ENCODE results near the gene SEC24D. TPM values are rescaled to one million over a fixed set of nuclear protein-coding genes. Genes with fewer than 3 reads are reported as not detected.

Gene SEC24D
- total and polyA plus RNA-seq, 2 experiments from 2014 or later: 37.6 to 94.8 TPM

DNA sequence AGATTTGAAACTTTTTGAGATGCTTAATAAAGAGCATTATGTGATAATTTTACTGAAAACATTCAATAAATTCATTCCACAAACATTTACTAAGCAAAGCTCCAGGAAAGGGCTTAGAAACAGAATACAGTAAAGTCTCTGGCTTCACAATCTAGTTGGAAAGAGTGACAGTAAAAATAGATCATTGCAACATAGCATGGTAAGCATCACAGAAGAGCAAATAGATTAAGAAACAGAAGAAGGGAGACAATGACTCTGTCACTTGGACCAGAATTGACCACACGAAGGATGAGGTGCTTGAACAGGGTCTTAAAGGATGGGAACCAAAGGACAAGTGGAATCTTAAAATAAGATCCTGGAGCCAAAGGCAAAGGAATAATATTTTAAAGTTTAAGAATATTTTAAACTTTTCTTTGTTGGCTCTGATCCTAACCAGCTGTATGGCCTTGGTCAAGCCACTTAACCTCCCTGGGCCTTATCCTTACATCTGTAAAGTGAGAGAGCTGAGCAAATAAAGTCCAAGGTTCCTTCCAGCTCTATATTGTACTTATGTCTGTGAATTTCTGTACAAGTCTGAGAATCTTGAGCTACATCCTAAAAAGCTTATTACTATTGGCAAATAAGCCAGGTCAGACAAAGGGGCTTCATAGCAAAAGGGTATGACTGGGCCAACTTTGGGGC is 33.9 kb downstream of the SEC24D start:
- Histone ChIP-seq H3F3A (replicated peaks; ENCODE audit: low read depth) (no peaks in the 10 kb centered on the region), H3K79me2 (replicated peaks; ENCODE audit: insufficient read depth) (0 out of 2 replicates have a peak, but pooled peaks cover 7% of the 10 kb centered on the region), H3K36me3 (ENCODE audit: insufficient read depth) (peaks cover 42% of the 10 kb centered on the region), H3K4me2 (no peak overlapping the region), H3K27ac (ENCODE audit: low read depth) (no peak overlapping the region), H2AFZ (no peak overlapping the region), H3K4me3 (no peak overlapping the region), H3K27me3 (ENCODE audit: insufficient read depth) (no peaks in the 10 kb centered on the region), H3K4me1 (ENCODE audit: insufficient read depth) (peaks cover 10% of the 10 kb centered on the region; the same call in 1 of the 2 replicates), H4K20me1 (replicated peaks; ENCODE audit: insufficient read depth) (no peaks in the 10 kb centered on the region), H3K9me2 (ENCODE audit: insufficient read depth) (no peaks in the 10 kb centered on the region)
- ATAC-seq (no peak), DNase-seq (ENCODE audit: low spot score) (no peak)
- TF ChIP-seq EZH2phosphoT487 (IDR thresholded peaks at IDR 0.05; ENCODE audit: unreplicated experiment) (no peak), ZNF462 (CRISPR knock-in tag; IDR thresholded peaks at IDR 0.05) (no peak), EZH2 (IDR thresholded peaks at IDR 0.05; ENCODE audit: low read depth, unreplicated experiment) (no peak), ZNF114 (CRISPR knock-in tag; IDR thresholded peaks at IDR 0.05) (no peak), JUNB (IDR thresholded peaks at IDR 0.05; ENCODE audit: unreplicated experiment) (no peak), REST (IDR thresholded peaks at IDR 0.05; ENCODE audit: unreplicated experiment) (no peak), NANOG (IDR thresholded peaks at IDR 0.05; ENCODE audit: borderline replicate concordance) (no peak), POLR2AphosphoS5 (IDR thresholded peaks at IDR 0.05; ENCODE audit: low read depth) (no peak), STAT1 (IDR thresholded peaks at IDR 0.05; ENCODE audit: unreplicated experiment) (no peak), CTCF (conservative IDR thresholded peaks at IDR 0.05; ENCODE audit: low read depth in 2 of 2) (no peak), ZNF331 (CRISPR knock-in tag; IDR thresholded peaks at IDR 0.05; ENCODE audit: low read depth) (no peak), CREB1 (CRISPR knock-in tag; IDR thresholded peaks at IDR 0.05; ENCODE audit: low read depth) (no peak)
- TF ChIP-seq, protein P1, sequence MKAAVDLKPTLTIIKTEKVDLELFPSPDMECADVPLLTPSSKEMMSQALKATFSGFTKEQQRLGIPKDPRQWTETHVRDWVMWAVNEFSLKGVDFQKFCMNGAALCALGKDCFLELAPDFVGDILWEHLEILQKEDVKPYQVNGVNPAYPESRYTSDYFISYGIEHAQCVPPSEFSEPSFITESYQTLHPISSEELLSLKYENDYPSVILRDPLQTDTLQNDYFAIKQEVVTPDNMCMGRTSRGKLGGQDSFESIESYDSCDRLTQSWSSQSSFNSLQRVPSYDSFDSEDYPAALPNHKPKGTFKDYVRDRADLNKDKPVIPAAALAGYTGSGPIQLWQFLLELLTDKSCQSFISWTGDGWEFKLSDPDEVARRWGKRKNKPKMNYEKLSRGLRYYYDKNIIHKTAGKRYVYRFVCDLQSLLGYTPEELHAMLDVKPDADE (IDR thresholded peaks at IDR 0.05): no peak
- Mint-ChIP-seq H3K27ac (0 out of 2 replicates have a peak overlapping the region, but pooled peaks have one; percentile 2), H3K4me1 (peaks cover 22% of the 10 kb centered on the region), H3K4me3 (no peak overlapping the region), H3K27me3 (ENCODE audit: insufficient read depth, low read depth, poor library complexity) (peaks cover 1% of the 10 kb centered on the region), H3K9me3 (no peaks in the 10 kb centered on the region), H3K36me3 (ENCODE audit: low read depth) (peaks cover 36% of the 10 kb centered on the region)
